ENCODE measurements around the gene SNRNP70.

- TF ChIP-seq, protein P1, sequence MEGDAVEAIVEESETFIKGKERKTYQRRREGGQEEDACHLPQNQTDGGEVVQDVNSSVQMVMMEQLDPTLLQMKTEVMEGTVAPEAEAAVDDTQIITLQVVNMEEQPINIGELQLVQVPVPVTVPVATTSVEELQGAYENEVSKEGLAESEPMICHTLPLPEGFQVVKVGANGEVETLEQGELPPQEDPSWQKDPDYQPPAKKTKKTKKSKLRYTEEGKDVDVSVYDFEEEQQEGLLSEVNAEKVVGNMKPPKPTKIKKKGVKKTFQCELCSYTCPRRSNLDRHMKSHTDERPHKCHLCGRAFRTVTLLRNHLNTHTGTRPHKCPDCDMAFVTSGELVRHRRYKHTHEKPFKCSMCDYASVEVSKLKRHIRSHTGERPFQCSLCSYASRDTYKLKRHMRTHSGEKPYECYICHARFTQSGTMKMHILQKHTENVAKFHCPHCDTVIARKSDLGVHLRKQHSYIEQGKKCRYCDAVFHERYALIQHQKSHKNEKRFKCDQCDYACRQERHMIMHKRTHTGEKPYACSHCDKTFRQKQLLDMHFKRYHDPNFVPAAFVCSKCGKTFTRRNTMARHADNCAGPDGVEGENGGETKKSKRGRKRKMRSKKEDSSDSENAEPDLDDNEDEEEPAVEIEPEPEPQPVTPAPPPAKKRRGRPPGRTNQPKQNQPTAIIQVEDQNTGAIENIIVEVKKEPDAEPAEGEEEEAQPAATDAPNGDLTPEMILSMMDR (IDR thresholded peaks at IDR 0.05) = no peak
- TF ChIP-seq POLR2A (IDR thresholded peaks at IDR 0.05) = no peak
These were observed 70.0 kb downstream of the SNRNP70 start, which contains the start of gene HRC for GRCh38 chr19:49155005-49155819.
